Activated T-helper 1 cell treated with anti-CD3 and anti-CD28 coated beads, Interleukin-2, amount 50 U/mL, for 16 hours (primary cell): ENCODE measurements around the gene ZNF467.

Experiments used
- DNase-seq, 2 donors: peaks; one replicate each; pipeline ENCODE4 v3.0.0-alpha.2; 2020; ENCODE audit warnings: low read depth in 1 of 2, low spot score in 1 of 2

ZNF467 gene

GRCh38 chr7:149716007-149716931 lies 57.1 kb downstream of the ZNF467 start:
- DNase-seq, result no peak

DNA sequence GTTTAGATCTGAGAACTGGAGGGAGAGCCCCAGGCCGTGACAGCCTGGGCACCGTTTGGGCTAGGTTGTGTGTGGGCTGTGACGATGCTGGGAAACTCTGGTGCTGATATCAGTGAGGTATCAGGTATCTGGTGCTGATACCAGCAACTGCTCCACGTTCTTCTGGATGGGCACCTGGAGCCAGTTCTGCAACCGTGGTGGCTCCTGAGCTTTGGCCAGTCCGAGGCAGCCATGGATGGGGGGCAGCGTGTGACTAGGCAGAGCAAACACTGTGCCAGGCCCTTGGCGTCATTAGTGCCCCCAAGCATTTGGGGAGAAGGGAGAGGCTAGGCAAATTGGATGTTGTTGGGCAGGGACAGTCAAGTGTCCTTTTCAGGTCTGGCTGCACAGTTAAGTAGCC lies 57.9 kb downstream of the ZNF467 start:
- no peak for DNase-seq

DNA sequence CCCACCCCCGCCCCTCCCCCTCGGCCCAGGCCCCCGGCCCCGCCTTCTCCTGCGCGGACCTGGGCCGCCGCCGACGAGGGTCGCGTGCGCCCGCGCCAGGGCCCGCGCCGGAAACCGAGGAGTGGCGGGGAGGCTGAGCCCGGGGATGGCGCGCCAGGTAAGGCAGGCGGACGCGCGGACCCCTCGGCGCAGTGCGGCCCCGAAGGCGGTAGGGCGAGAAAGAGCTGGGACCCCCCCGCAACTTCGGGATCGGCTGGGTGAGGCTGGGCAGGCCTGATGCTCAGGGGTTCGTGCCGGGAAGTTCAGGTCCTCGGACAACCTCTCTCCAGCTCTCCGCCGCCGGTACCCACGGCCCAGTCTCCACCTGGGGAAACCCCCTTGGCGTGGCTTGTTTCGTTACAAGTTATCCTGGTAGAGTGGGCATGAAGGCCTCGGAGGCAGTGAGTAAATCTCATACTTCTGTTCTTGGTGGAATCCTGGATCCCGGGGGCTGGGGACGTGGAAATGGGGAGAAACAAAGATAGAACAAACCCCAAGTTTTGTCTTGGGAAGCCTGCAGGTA lies 58.4 kb downstream of the ZNF467 start:
- peak in 1 of 2 donors; percentile 24 for DNase-seq
